ENCODE measurements around the gene RAB10.

DNA sequence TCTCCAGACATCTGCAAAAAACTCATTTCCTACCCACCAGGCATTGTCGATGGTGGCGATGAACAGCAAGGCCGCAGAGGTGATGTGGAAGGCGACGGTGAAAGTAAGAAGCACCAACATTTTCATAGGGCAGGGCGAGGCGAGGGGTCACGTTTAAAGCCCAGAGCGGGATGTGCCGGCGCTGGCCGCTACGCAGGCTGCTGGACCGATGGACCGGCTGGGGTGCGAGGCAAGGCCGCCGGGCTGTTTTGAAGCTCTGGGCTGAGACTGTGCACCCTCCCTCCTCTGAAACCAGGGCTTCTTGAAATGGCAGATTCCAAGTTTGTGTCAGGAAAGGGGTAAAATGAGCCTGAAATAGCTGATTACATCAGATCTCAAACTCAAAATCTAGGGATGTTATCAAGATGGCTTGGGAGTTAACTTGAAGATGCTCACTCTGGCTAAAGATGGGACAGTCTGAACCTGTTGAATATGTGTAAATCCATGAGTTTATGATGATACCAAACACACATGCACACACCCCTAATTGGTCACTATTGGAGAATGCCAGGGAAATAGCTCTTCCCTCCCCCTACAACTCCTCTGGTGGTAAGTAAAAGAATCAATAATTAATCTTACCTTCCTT, 107.4 kb downstream of the RAB10 start:
- TF ChIP-seq, protein P1, sequence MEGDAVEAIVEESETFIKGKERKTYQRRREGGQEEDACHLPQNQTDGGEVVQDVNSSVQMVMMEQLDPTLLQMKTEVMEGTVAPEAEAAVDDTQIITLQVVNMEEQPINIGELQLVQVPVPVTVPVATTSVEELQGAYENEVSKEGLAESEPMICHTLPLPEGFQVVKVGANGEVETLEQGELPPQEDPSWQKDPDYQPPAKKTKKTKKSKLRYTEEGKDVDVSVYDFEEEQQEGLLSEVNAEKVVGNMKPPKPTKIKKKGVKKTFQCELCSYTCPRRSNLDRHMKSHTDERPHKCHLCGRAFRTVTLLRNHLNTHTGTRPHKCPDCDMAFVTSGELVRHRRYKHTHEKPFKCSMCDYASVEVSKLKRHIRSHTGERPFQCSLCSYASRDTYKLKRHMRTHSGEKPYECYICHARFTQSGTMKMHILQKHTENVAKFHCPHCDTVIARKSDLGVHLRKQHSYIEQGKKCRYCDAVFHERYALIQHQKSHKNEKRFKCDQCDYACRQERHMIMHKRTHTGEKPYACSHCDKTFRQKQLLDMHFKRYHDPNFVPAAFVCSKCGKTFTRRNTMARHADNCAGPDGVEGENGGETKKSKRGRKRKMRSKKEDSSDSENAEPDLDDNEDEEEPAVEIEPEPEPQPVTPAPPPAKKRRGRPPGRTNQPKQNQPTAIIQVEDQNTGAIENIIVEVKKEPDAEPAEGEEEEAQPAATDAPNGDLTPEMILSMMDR (IDR thresholded peaks at IDR 0.05): no peak
- no peak for TF ChIP-seq ZFX (IDR thresholded peaks at IDR 0.05; ENCODE audit: borderline replicate concordance)
